Nephron progenitor cell (in vitro differentiated cells): Measurements from ENCODE around the gene TSFM.

Experiments
- DNase-seq: peaks from one replicate; pipeline ENCODE4 v3.0.0; 2021
- H3K27ac Mint-ChIP-seq: 2 replicates; pipeline ENCODE4 v1.8.0; 2021; ENCODE audit warnings: mild to moderate bottlenecking, moderate library complexity, mixed read lengths
- H3K27me3 Mint-ChIP-seq: 2 replicates; pipeline ENCODE4 v1.8.0; 2021; ENCODE audit warnings: mild to moderate bottlenecking, low read depth, mixed read lengths; ENCODE audit not compliant: poor library complexity
- H3K36me3 Mint-ChIP-seq: 2 replicates; pipeline ENCODE4 v1.8.0; 2021; ENCODE audit warnings: low read depth, mixed read lengths
- H3K4me1 Mint-ChIP-seq: 2 replicates; pipeline ENCODE4 v1.8.0; 2021; ENCODE audit warnings: mixed read lengths
- H3K4me3 Mint-ChIP-seq: 2 replicates; pipeline ENCODE4 v1.8.0; 2021; ENCODE audit warnings: mild to moderate bottlenecking, moderate library complexity, mixed read lengths
- H3K9me3 Mint-ChIP-seq: 2 replicates; pipeline ENCODE4 v1.8.0; 2021; ENCODE audit warnings: mild to moderate bottlenecking, moderate library complexity, mixed read lengths
- CTCF ChIP-seq: fragments of 200-600 bp; sonication (generic); IDR thresholded peaks from 2 replicates; pipeline ENCODE4 v1.5.0; 2021; ENCODE audit warnings: antibody characterized with exemption

TSFM gene

GRCh38 chr12:57744777-57745484, 37.7 kb upstream of the TSFM start, which contains the start of gene TSPAN31:
TSPAN31 (plus strand) TSS chr12:57745039; CDS start chr12:57745155, 116 bp downstream.
- Mint-ChIP-seq H3K4me3 (peak within 1 kb of the TSS; percentile 95), H3K36me3 (peaks cover 42% of the 10 kb centered on the region), H3K4me1 (peaks cover 23% of the 10 kb centered on the region), H3K27ac (peak within 1 kb of the TSS; percentile 98), H3K9me3 (no peaks in the 10 kb centered on the region), H3K27me3 (peaks cover 48% of the 10 kb centered on the region)
- TF ChIP-seq CTCF, result no peak
- peak; percentile 94 for DNase-seq

GRCh38 chr12:57745485-57745881, 37.1 kb upstream of the TSFM start:
- no peak for DNase-seq
- H3K27me3 Mint-ChIP-seq, result peaks cover 43% of the 10 kb centered on the region
- peaks cover 47% of the 10 kb centered on the region for H3K36me3 Mint-ChIP-seq
- H3K4me1 Mint-ChIP-seq, result peaks cover 27% of the 10 kb centered on the region
- H3K9me3 Mint-ChIP-seq, result no peaks in the 10 kb centered on the region
- peak overlapping the region; percentile 98 for H3K27ac Mint-ChIP-seq
- no peak for TF ChIP-seq CTCF
- H3K4me3 Mint-ChIP-seq, result peak overlapping the region; percentile 95

- H3K27ac Mint-ChIP-seq, result no peak overlapping the region
Measured at GRCh38 chr12:57746025-57746424, 36.6 kb upstream of the TSFM start.

GRCh38 chr12:57749061-57749460, 33.5 kb upstream of the TSFM start:
- Mint-ChIP-seq H3K9me3 (no peaks in the 10 kb centered on the region), H3K4me1 (peaks cover 58% of the 10 kb centered on the region), H3K36me3 (peaks cover 62% of the 10 kb centered on the region), H3K27ac (no peak overlapping the region), H3K27me3 (peaks cover 32% of the 10 kb centered on the region), H3K4me3 (no peak overlapping the region)
- no peak for TF ChIP-seq CTCF
- no peak for DNase-seq

More at GRCh38 chr12:57746025-57746424, 36.6 kb upstream of the TSFM start:
- Mint-ChIP-seq H3K36me3 (peaks cover 52% of the 10 kb centered on the region), H3K4me1 (peaks cover 33% of the 10 kb centered on the region), H3K9me3 (no peaks in the 10 kb centered on the region), H3K4me3 (peak overlapping the region; percentile 95), H3K27me3 (peaks cover 37% of the 10 kb centered on the region)
- no peak for DNase-seq
- TF ChIP-seq CTCF, result no peak

- H3K4me1 Mint-ChIP-seq, result peaks cover 51% of the 10 kb centered on the region
- H3K27me3 Mint-ChIP-seq, result peaks cover 31% of the 10 kb centered on the region
- no peak for DNase-seq
- H3K4me3 Mint-ChIP-seq, result peak overlapping the region; percentile 98
- TF ChIP-seq CTCF, result no peak
- H3K9me3 Mint-ChIP-seq, result no peaks in the 10 kb centered on the region
- H3K27ac Mint-ChIP-seq, result peak overlapping the region; percentile 94
- H3K36me3 Mint-ChIP-seq, result peaks cover 59% of the 10 kb centered on the region
Measured at GRCh38 chr12:57750561-57751431, 31.8 kb upstream of the TSFM start.
